ENCODE data around the gene NSUN2.

The NSUN2 gene

GRCh38 chr5:6602441-6602840 is 30.4 kb downstream of the NSUN2 start:
- no peak for DNase-seq

- no peak for DNase-seq
Measured at GRCh38 chr5:6601816-6602215, 31.0 kb downstream of the NSUN2 start.

- no peak for DNase-seq
Measured at GRCh38 chr5:6601271-6601670, 31.6 kb downstream of the NSUN2 start.

GRCh38 chr5:6599739-6600138 is 33.1 kb downstream of the NSUN2 start:
- no peak for DNase-seq

GRCh38 chr5:6598351-6598900 is 34.4 kb downstream of the NSUN2 start:
- DNase-seq: no peak

- no peak for DNase-seq
Measured at GRCh38 chr5:6597557-6597956, 35.3 kb downstream of the NSUN2 start.

- no peak for DNase-seq
Measured at GRCh38 chr5:6596388-6596787, 36.5 kb downstream of the NSUN2 start.

GRCh38 chr5:6595405-6595804 is 37.4 kb downstream of the NSUN2 start:
- DNase-seq: no peak

GRCh38 chr5:6594066-6594465 is 38.8 kb downstream of the NSUN2 start:
- no peak for DNase-seq

- DNase-seq: no peak
Measured at GRCh38 chr5:6593148-6594016, 39.5 kb downstream of the NSUN2 start.

GRCh38 chr5:6592601-6593000 is 40.2 kb downstream of the NSUN2 start:
- DNase-seq: no peak

GRCh38 chr5:6591671-6592288 is 41.1 kb downstream of the NSUN2 start:
- DNase-seq: no peak

GRCh38 chr5:6590581-6590980 is 42.3 kb downstream of the NSUN2 start:
- DNase-seq: no peak

- DNase-seq: no peak
Measured at GRCh38 chr5:6587171-6587570, 45.7 kb downstream of the NSUN2 start.

- no peak for DNase-seq
Measured at GRCh38 chr5:6586647-6587042, 46.2 kb downstream of the NSUN2 start.

- no peak for DNase-seq
Measured at GRCh38 chr5:6585939-6586646, 46.8 kb downstream of the NSUN2 start.

GRCh38 chr5:6585168-6585567 is 47.7 kb downstream of the NSUN2 start:
- DNase-seq: no peak

GRCh38 chr5:6584727-6585126 is 48.1 kb downstream of the NSUN2 start:
- no peak for DNase-seq

- no peak for DNase-seq
Measured at GRCh38 chr5:6584101-6584645, 48.7 kb downstream of the NSUN2 start.

GRCh38 chr5:6583049-6583880 is 49.6 kb downstream of the NSUN2 start:
- DNase-seq: no peak

GRCh38 chr5:6582507-6583048 is 50.3 kb downstream of the NSUN2 start:
- no peak for DNase-seq

All from cortex of kidney (tissue), 1 donor.